ENCODE measurements around the gene TBC1D14. TPM values are rescaled to one million over a fixed set of nuclear protein-coding genes. Genes with fewer than 3 reads are reported as not detected.

Gene TBC1D14
- total and polyA plus RNA-seq, 9 of the 15 experiments (the other 6 are each of a cell fraction or from before 2014, with no cell fraction given), result 2.1 to 59.6 (median 44.8) TPM

DNA sequence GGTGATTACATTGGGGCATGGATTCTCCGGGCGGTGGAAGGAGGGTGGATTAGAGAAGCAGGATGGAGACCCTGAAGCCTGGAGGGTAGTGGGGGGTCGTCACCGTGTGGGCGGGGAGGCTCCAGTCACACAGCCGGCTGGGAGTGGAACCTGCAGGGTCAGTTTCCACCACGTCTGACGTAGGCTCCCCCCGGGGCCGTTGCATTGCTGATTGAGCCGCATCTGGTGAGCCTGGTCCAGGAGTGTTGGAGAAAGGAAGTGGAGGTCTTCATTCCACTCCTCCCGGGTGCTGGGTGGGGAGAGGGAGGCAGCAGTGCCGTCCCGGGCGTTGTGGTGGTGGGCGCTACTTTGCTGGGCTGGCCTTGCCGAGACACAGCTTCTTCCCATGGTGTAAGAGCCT lies 28.1 kb downstream of the TBC1D14 start:
- H3K27ac ChIP-seq (ENCODE audit: extremely low read depth, low read depth, low read length), result no peak overlapping the region
- H2AFZ ChIP-seq (ENCODE audit: low read depth, low read length), result no peak overlapping the region
- no peaks in the 10 kb centered on the region for H3K27me3 ChIP-seq (ENCODE audit: control insufficient read depth in 2 of 2, insufficient read depth in 2 of 2, low read length in 2 of 2)
- no TSS peak for BruUV-seq (replicated peaks)
- no peak overlapping the region for H3K4me3 ChIP-seq
- DNase-seq (ENCODE audit: extremely low read depth in 1 of 4, low spot score in 3 of 4), result no peak
- no peak overlapping the region for H3K4me2 ChIP-seq (ENCODE audit: insufficient read depth, low read length)
- intact Hi-C loops (cut with micrococcal nuclease) (no loop called here), in situ Hi-C loops (cut with MboI) (no loop called here)
- peaks cover 27 to 47% of the 10 kb centered on the region in 2 experiments for H3K4me1 ChIP-seq (replicated peaks in 1 of 2; ENCODE audit: control insufficient read depth in 2 of 2, insufficient read depth in 2 of 2, low read length in 2 of 2)
- peaks cover 60% of the 10 kb centered on the region; the same call in 2 of the 3 replicates for H3K36me3 ChIP-seq (ENCODE audit: control insufficient read depth, insufficient read depth, low read length)
- H4K20me1 ChIP-seq (replicated peaks; ENCODE audit: control insufficient read depth, insufficient read depth, low read length), result peaks cover 54% of the 10 kb centered on the region
- 89% methylated on average over 11 of the region's 17 CpGs for WGBS (ENCODE audit: insufficient coverage, low coverage, missing lambda C conversion rate)
- H3K9ac ChIP-seq (ENCODE audit: insufficient read depth in 1 of 2, low read depth in 2 of 2, low read length in 2 of 2), result peak overlapping the region in 1 of 2 experiments; percentile 61; a peak in 2 of 4 replicates
- no peak for FAIRE-seq
- peaks cover 71% of the 10 kb centered on the region for H3K79me2 ChIP-seq (ENCODE audit: control insufficient read depth, insufficient read depth, low read length)
- TF ChIP-seq ZNF253 (CRISPR knock-in tag; conservative IDR thresholded peaks at IDR 0.05) (no peak), RBBP5 (IDR thresholded peaks at IDR 0.05; ENCODE audit: borderline replicate concordance, insufficient read depth, low read length, poor library complexity, severe bottlenecking) (no peak), KLF10 (CRISPR knock-in tag; IDR thresholded peaks at IDR 0.05) (no peak), NCOA1 (IDR thresholded peaks at IDR 0.05; ENCODE audit: low read depth) (no peak)
- CTCF ChIA-PET (ENCODE audit: low intra/inter-chr PET ratio), result no interaction called here
- H3K9me1 ChIP-seq (ENCODE audit: control insufficient read depth, insufficient read depth, low read length), result peaks cover 12% of the 10 kb centered on the region
- H3K9me3 ChIP-seq (replicated peaks; ENCODE audit: control insufficient read depth, insufficient read depth, low read depth, low read length), result no peaks in the 10 kb centered on the region
- ATAC-seq, result no peak
- POLR2A ChIA-PET, result interaction anchor here (0.8 to 1.5 kb wide), 5 partner anchors 9 to 162 kb away, joined by 3 read pairs; no protein-coding TSS in a partner anchor

GRCh38 chr4:6938237-6938636 lies 28.6 kb downstream of the TBC1D14 start:
- CTCF ChIA-PET (ENCODE audit: low intra/inter-chr PET ratio), result no interaction called here
- BruUV-seq (replicated peaks), result no TSS peak
- H4K20me1 ChIP-seq (replicated peaks; ENCODE audit: control insufficient read depth, insufficient read depth, low read length), result peaks cover 59% of the 10 kb centered on the region

More at GRCh38 chr4:6938237-6938636, 28.6 kb downstream of the TBC1D14 start:
- Histone ChIP-seq H3K9me3 (replicated peaks; ENCODE audit: control insufficient read depth, insufficient read depth, low read depth, low read length) (no peaks in the 10 kb centered on the region), H3K27ac (ENCODE audit: extremely low read depth, low read depth, low read length) (no peak overlapping the region), H2AFZ (ENCODE audit: low read depth, low read length) (no peak overlapping the region), H3K4me2 (ENCODE audit: insufficient read depth, low read length) (no peak overlapping the region), H3K27me3 (ENCODE audit: control insufficient read depth in 2 of 2, insufficient read depth in 2 of 2, low read length in 2 of 2) (no peaks in the 10 kb centered on the region), H3K4me3 (no peak overlapping the region), H3K9ac (ENCODE audit: insufficient read depth in 1 of 2, low read depth in 2 of 2, low read length in 2 of 2) (peak overlapping the region in 1 of 2 experiments; percentile 13; a peak in 1 of 4 replicates), H3K9me1 (ENCODE audit: control insufficient read depth, insufficient read depth, low read length) (peaks cover 12% of the 10 kb centered on the region), H3K79me2 (ENCODE audit: control insufficient read depth, insufficient read depth, low read length) (peaks cover 74% of the 10 kb centered on the region), H3K36me3 (ENCODE audit: control insufficient read depth, insufficient read depth, low read length) (peaks cover 62% of the 10 kb centered on the region; the same call in 2 of the 3 replicates), H3K4me1 (replicated peaks in 1 of 2; ENCODE audit: control insufficient read depth in 2 of 2, insufficient read depth in 2 of 2, low read length in 2 of 2) (peaks cover 31 to 52% of the 10 kb centered on the region in 2 experiments)
- intact Hi-C loops (cut with micrococcal nuclease) (no loop called here), in situ Hi-C loops (cut with MboI) (no loop called here)
- no peak for ATAC-seq
- no peak for DNase-seq (ENCODE audit: extremely low read depth in 1 of 4, low spot score in 3 of 4)
- 57% methylated on average over 2 of the region's 7 CpGs for WGBS (ENCODE audit: insufficient coverage, low coverage, missing lambda C conversion rate)
- no peak for FAIRE-seq
- TF ChIP-seq ZNF695 (CRISPR knock-in tag; IDR thresholded peaks at IDR 0.05), result no peak
- 0 out of 2 replicates have a peak, but pooled peaks have one; percentile 6 for TF ChIP-seq RBFOX2 (IDR thresholded peaks at IDR 0.05; ENCODE audit: low read depth, low read length)
- no peak for TF ChIP-seq ZBTB17 (CRISPR knock-in tag; IDR thresholded peaks at IDR 0.05)
- no peak for TF ChIP-seq SAP30 (IDR thresholded peaks at IDR 0.05; ENCODE audit: borderline replicate concordance, insufficient read depth, low read depth, low read length, poor library complexity, severe bottlenecking)
- no peak for TF ChIP-seq ZNF253 (CRISPR knock-in tag; conservative IDR thresholded peaks at IDR 0.05)
- TF ChIP-seq SPI1 (IDR thresholded peaks at IDR 0.05; ENCODE audit: borderline replicate concordance, low read depth, low read length), result peak; percentile 79
- TF ChIP-seq ZNF507 (tag; conservative IDR thresholded peaks at IDR 0.05), result no peak
- TF ChIP-seq, protein P1, sequence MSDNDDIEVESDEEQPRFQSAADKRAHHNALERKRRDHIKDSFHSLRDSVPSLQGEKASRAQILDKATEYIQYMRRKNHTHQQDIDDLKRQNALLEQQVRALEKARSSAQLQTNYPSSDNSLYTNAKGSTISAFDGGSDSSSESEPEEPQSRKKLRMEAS (CRISPR knock-in tag; IDR thresholded peaks at IDR 0.05), result 0 out of 2 replicates have a peak, but pooled peaks have one; percentile 37
- POLR2A ChIA-PET, result interaction anchor here (0.8 to 1.5 kb wide), 4 partner anchors 9 to 162 kb away, joined by 3 read pairs; no protein-coding TSS in a partner anchor

Data from K562 (cell line).